Measurements from ENCODE around the gene CLCN4.

CLCN4 gene

GRCh38 chrX:10254739-10255138 lies 98.0 kb downstream of the CLCN4 start:
- no peaks in the 10 kb centered on the region for H3K9me3 ChIP-seq
- H3K4me3 ChIP-seq (ENCODE audit: low read depth in 1 of 2, low read length in 1 of 2) = no peak overlapping the region
- no peaks in the 10 kb centered on the region for H3K4me1 ChIP-seq (ENCODE audit: control insufficient read depth in 1 of 2, insufficient read depth in 1 of 2, low read depth in 1 of 2, low read length in 1 of 2)
- no peaks in the 10 kb centered on the region for H3K36me3 ChIP-seq
- no peak overlapping the region for H3K27ac ChIP-seq
- no peak for TF ChIP-seq CTCF (IDR thresholded peaks at IDR 0.05)
- no peaks in the 10 kb centered on the region for H3K27me3 ChIP-seq

- no peak for TF ChIP-seq CTCF (IDR thresholded peaks at IDR 0.05)
- H3K36me3 ChIP-seq = no peaks in the 10 kb centered on the region
- no peaks in the 10 kb centered on the region for H3K4me1 ChIP-seq (ENCODE audit: control insufficient read depth in 1 of 2, insufficient read depth in 1 of 2, low read depth in 1 of 2, low read length in 1 of 2)
- H3K27ac ChIP-seq = no peak overlapping the region
- no peak overlapping the region for H3K4me3 ChIP-seq (ENCODE audit: low read depth in 1 of 2, low read length in 1 of 2)
- H3K27me3 ChIP-seq = no peaks in the 10 kb centered on the region
- H3K9me3 ChIP-seq = no peaks in the 10 kb centered on the region
Measured at GRCh38 chrX:10259716-10260115, 102.9 kb downstream of the CLCN4 start.

DNA sequence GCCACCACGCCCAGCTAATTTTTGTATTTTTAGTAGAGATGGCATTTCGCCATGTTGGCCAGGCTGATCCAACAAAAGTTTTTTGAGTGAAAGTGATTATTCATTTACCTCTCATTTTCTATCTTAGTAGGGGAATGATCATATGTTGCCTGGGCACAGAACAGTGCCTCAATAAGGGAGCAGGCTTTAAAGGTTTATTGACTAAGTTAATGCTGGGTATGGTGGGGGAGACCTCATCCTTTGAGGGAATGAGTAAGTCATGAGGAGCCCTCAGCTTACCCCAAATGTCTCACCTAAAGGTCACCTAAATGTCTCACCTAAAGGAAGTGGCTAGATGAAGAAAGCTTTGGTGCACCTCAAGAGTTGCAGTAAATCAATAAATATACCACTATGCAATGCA lies 109.0 kb downstream of the CLCN4 start:
- H3K27me3 ChIP-seq = no peaks in the 10 kb centered on the region
- H3K4me3 ChIP-seq (ENCODE audit: low read depth in 1 of 2, low read length in 1 of 2) = no peak overlapping the region
- no peak overlapping the region for H3K27ac ChIP-seq
- H3K36me3 ChIP-seq = no peaks in the 10 kb centered on the region
- no peak for TF ChIP-seq CTCF (IDR thresholded peaks at IDR 0.05)
- no peaks in the 10 kb centered on the region for H3K9me3 ChIP-seq
- no peaks in the 10 kb centered on the region for H3K4me1 ChIP-seq (ENCODE audit: control insufficient read depth in 1 of 2, insufficient read depth in 1 of 2, low read depth in 1 of 2, low read length in 1 of 2)

- Histone ChIP-seq H3K27ac (no peak overlapping the region), H3K9me3 (no peaks in the 10 kb centered on the region), H3K36me3 (no peaks in the 10 kb centered on the region), H3K27me3 (no peaks in the 10 kb centered on the region), H3K4me3 (ENCODE audit: low read depth in 1 of 2, low read length in 1 of 2) (no peak overlapping the region), H3K4me1 (ENCODE audit: control insufficient read depth in 1 of 2, insufficient read depth in 1 of 2, low read depth in 1 of 2, low read length in 1 of 2) (no peaks in the 10 kb centered on the region)
- no peak for TF ChIP-seq CTCF (IDR thresholded peaks at IDR 0.05)
Measured at GRCh38 chrX:10278716-10279115, 121.9 kb downstream of the CLCN4 start.

DNA sequence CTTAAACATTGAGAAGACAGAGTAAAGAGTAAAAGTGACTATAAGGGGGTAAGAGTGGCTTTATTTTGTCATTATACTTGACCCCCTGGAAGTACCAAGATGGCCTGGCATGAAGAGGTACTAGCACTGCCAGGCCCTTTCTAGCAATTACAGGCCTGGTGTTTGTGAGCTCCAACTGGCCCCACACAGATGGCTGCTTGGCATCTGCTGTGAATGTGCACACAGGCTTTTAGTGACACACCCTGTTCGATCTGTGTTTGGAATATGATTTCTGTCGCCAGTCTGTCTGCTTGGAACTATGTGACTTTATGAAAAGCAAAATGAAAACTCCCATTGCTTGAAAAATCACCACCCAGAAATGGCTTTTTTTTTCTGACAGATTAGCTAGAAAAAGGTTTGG lies 123.3 kb downstream of the CLCN4 start:
- Histone ChIP-seq H3K4me3 (ENCODE audit: low read depth in 1 of 2, low read length in 1 of 2) (no peak overlapping the region), H3K27ac (no peak overlapping the region), H3K9me3 (no peaks in the 10 kb centered on the region), H3K27me3 (no peaks in the 10 kb centered on the region), H3K36me3 (no peaks in the 10 kb centered on the region), H3K4me1 (ENCODE audit: control insufficient read depth in 1 of 2, insufficient read depth in 1 of 2, low read depth in 1 of 2, low read length in 1 of 2) (no peaks in the 10 kb centered on the region)
- TF ChIP-seq CTCF (IDR thresholded peaks at IDR 0.05) = no peak

DNA sequence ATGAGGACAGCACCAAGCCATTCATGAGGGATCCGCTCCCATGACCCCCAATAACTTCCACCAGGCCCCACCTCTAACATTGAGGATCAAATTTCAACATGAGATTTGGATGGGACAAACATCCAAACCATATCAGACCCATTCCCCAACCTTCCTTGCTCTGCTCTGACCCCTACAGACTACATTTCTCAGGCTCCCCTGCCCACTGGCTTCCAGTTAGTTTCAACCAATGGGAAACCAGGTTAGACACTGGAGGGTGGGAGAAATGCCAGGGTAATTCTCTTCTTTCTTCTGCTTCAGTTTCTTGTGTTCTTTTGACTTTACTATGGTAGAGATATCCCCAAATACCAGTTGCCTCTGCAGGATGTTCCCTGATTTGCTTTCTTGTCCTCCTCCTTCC lies 125.7 kb downstream of the CLCN4 start:
- no peak overlapping the region for H3K27ac ChIP-seq
- no peaks in the 10 kb centered on the region for H3K27me3 ChIP-seq
- no peak for TF ChIP-seq CTCF (IDR thresholded peaks at IDR 0.05)
- no peaks in the 10 kb centered on the region for H3K9me3 ChIP-seq
- H3K4me1 ChIP-seq (ENCODE audit: control insufficient read depth in 1 of 2, insufficient read depth in 1 of 2, low read depth in 1 of 2, low read length in 1 of 2) = no peaks in the 10 kb centered on the region
- H3K36me3 ChIP-seq = no peaks in the 10 kb centered on the region
- H3K4me3 ChIP-seq (ENCODE audit: low read depth in 1 of 2, low read length in 1 of 2) = no peak overlapping the region
